Mucosa of stomach (tissue), 1 donor: ENCODE measurements around the gene OR4C45.
"Not testable (repeated sequence)": the region's sequence is repeated elsewhere in the genome, so short reads cannot be mapped to it uniquely, and the experiment has no call there.

Experiments
- H3K27me3 ChIP-seq: one replicate; pipeline ENCODE4 v1.7.0; 2013; ENCODE audit warnings: mild to moderate bottlenecking, low read length; ENCODE audit not compliant: control insufficient read depth, insufficient read depth
- H3K36me3 ChIP-seq: one replicate; pipeline ENCODE4 v1.7.0; 2013; ENCODE audit warnings: low read length; ENCODE audit not compliant: control insufficient read depth, insufficient read depth
- H3K4me1 ChIP-seq: one replicate; pipeline ENCODE4 v1.7.0; 2013; ENCODE audit warnings: mild to moderate bottlenecking, low read length; ENCODE audit not compliant: control insufficient read depth, insufficient read depth
- H3K4me3 ChIP-seq: one replicate; pipeline ENCODE4 v1.7.0; 2013; ENCODE audit warnings: low read length
- H3K9ac ChIP-seq: one replicate; pipeline ENCODE4 v1.7.0; 2013; ENCODE audit warnings: mild to moderate bottlenecking, low read length, moderate library complexity
- H3K9me3 ChIP-seq: one replicate; pipeline ENCODE4 v1.7.0; 2013; ENCODE audit warnings: mild to moderate bottlenecking, low read length, moderate library complexity; ENCODE audit not compliant: control insufficient read depth
- donor health status: Pancreatic carcinoma.

OR4C45 gene

DNA sequence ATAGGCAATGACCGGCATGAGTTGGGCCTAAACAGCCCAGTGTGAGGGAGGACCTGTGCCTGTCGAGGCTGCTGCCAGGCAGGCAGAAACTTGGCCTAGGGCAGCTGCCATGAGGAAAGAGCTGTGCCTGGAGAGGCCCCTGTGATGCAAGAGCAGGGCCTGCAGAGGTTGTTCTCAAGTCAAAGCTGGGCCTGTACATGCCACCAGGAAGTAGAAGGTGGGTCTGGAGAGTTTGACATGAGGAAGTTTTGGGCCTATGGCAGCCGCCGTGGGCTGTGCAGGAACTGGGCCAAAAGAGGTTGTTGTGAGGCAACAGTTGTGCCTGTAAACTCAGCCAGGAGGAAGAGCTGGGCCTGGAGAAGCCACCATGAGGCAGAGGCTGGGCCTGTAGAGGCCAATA, 43.2 kb downstream of the OR4C45 start:
- Histone ChIP-seq H3K9ac (no peak overlapping the region), H3K9me3 (no peaks in the 10 kb centered on the region)

DNA sequence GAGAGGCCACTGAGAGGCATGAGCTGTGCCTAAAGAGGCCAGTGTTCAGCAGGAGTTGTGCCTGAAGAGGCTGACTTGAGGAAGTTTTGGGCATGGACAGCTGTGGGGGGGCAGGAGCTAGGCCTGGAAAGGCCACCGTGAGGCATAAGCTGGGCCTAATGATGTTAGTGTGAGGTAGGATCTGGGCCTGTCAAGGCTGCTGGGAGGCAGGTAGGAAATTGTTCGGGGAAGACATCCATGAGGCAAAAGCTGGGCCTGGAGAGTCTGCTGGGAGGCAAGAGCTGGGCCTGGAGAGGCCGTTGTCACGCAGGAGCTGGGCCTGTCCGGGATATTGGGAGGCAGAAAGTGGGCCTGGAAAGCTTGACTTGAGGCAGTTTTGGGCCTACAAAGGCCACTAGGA, 44.9 kb downstream of the OR4C45 start:
- Histone ChIP-seq H3K4me3 (no peak overlapping the region), H3K4me1 (no peaks in the 10 kb centered on the region), H3K36me3 (no peaks in the 10 kb centered on the region), H3K9ac (no peak overlapping the region), H3K27me3 (no peaks in the 10 kb centered on the region), H3K9me3 (no peaks in the 10 kb centered on the region)

More for the DNA sequence above, 43.2 kb downstream of the OR4C45 start:
- Histone ChIP-seq H3K36me3 (no peaks in the 10 kb centered on the region), H3K4me1 (no peaks in the 10 kb centered on the region), H3K27me3 (no peaks in the 10 kb centered on the region), H3K4me3 (no peak overlapping the region)

DNA sequence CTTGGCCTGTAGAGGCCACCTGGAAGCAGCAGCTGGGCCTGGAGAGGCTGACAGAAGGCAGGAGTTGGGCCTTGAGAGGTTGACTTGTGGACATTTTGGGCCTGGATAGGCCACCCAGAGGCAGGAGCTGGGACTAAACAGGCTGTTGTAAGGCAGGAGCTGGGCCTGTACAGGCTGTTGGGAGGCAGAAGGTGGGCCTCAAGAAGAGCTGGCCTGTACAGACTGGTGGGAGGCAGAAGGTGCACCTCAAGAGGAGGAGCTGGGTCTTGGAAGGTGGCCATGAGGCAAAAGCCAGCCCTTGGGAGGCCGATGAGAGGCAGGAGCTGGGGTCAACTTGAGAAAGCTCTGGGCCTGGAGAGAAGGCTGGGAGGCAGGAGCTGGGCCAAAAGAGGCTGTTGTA, 45.3 kb downstream of the OR4C45 start:
- H3K36me3 ChIP-seq: no peaks in the 10 kb centered on the region
- no peaks in the 10 kb centered on the region for H3K27me3 ChIP-seq
- no peak overlapping the region for H3K4me3 ChIP-seq
- no peaks in the 10 kb centered on the region for H3K4me1 ChIP-seq
- H3K9ac ChIP-seq: no peak overlapping the region
- no peaks in the 10 kb centered on the region for H3K9me3 ChIP-seq

DNA sequence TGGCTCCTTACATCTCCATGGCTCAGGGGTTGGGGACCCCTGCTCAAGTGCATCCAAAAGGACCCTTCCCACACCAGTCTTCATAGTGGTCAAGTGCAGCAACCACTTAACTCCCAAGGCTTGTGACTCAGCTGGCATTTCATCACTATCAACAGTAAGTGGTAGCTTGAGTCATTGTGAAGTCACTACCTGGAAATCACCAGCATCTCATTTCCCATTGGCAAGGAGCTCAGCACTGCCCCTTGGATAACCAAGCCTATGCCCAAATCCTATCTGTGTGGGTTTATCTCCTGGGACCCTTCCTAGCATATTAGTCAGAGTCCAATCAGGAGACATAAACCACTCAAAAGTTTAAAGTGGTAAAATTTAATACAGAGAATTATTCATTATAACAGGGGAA, 46.3 kb downstream of the OR4C45 start:
- H3K27me3 ChIP-seq, H3K4me3 ChIP-seq, H3K4me1 ChIP-seq, H3K9me3 ChIP-seq, H3K36me3 ChIP-seq, H3K9ac ChIP-seq: not testable (repeated sequence)

DNA sequence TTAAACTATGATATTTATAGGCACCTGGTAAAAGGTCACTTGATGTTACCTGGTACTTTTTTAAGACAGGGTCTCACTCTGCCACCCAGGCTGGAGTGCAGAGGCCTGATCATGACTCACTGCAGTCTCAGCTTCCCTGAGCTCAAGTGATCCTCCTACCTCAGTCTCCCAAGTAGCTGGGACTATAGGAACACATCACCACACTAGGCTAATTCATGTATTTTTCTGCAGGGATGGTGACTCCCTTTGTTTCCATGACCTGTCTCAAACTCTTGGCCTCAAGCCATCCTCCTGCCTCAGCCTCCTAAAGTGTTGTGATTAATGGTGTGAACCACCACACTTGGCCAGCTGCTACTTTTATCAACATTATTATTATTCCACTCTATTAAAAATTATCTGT, 47.6 kb downstream of the OR4C45 start:
- Histone ChIP-seq H3K4me3 (no peak overlapping the region), H3K27me3 (no peaks in the 10 kb centered on the region), H3K4me1 (no peaks in the 10 kb centered on the region), H3K36me3 (no peaks in the 10 kb centered on the region), H3K9me3 (no peaks in the 10 kb centered on the region), H3K9ac (no peak overlapping the region)
